ENCODE measurements around the gene LDHD.
"Not testable (repeated sequence)": the region's sequence is repeated elsewhere in the genome, so short reads cannot be mapped to it uniquely, and the experiment has no call there.

Gene LDHD

GRCh38 chr16:75099075-75099667 is 17.4 kb downstream of the LDHD start:
- DNase-seq (ENCODE audit: low spot score): no peak

GRCh38 chr16:75097941-75098901 is 18.4 kb downstream of the LDHD start:
- DNase-seq (ENCODE audit: low spot score): no peak

- no peak for DNase-seq (ENCODE audit: low spot score)
Observed at GRCh38 chr16:75097191-75097761, 19.3 kb downstream of the LDHD start.

GRCh38 chr16:75096656-75097055 is 19.9 kb downstream of the LDHD start:
- peak; percentile 40 for DNase-seq (ENCODE audit: low spot score)

- DNase-seq (ENCODE audit: low spot score): no peak
Observed at GRCh38 chr16:75095204-75095621, 21.4 kb downstream of the LDHD start.

GRCh38 chr16:75093598-75094540 is 22.7 kb downstream of the LDHD start:
- DNase-seq (ENCODE audit: low spot score): no peak

- DNase-seq (ENCODE audit: low spot score): no peak
Observed at GRCh38 chr16:75092777-75093176, 23.8 kb downstream of the LDHD start.

- DNase-seq (ENCODE audit: low spot score): not testable (repeated sequence)
Observed at GRCh38 chr16:75091619-75092018, 25.0 kb downstream of the LDHD start.

- DNase-seq (ENCODE audit: low spot score): not testable (repeated sequence)
Observed at GRCh38 chr16:75090899-75091298, 25.7 kb downstream of the LDHD start.

GRCh38 chr16:75089486-75090202 is 26.9 kb downstream of the LDHD start:
- DNase-seq (ENCODE audit: low spot score): no peak

- no peak for DNase-seq (ENCODE audit: low spot score)
Observed at GRCh38 chr16:75088934-75089333, 27.6 kb downstream of the LDHD start.

- DNase-seq (ENCODE audit: low spot score): no peak
Observed at GRCh38 chr16:75088216-75088615, 28.4 kb downstream of the LDHD start.

GRCh38 chr16:75087375-75087979 is 29.1 kb downstream of the LDHD start:
- DNase-seq (ENCODE audit: low spot score): no peak

- no peak for DNase-seq (ENCODE audit: low spot score)
Observed at GRCh38 chr16:75086688-75087374, 29.7 kb downstream of the LDHD start.

GRCh38 chr16:75086281-75086680 is 30.3 kb downstream of the LDHD start:
- peak; percentile 47 for DNase-seq (ENCODE audit: low spot score)

- DNase-seq (ENCODE audit: low spot score): no peak
Observed at GRCh38 chr16:75085556-75085955, 31.0 kb downstream of the LDHD start.

- DNase-seq (ENCODE audit: low spot score): no peak
Observed at GRCh38 chr16:75083813-75084212, 32.8 kb downstream of the LDHD start.

- no peak for DNase-seq (ENCODE audit: low spot score)
Observed at GRCh38 chr16:75081179-75081859, 35.3 kb downstream of the LDHD start.

GRCh38 chr16:75080205-75081029 is 36.2 kb downstream of the LDHD start:
- DNase-seq (ENCODE audit: low spot score): peak; percentile 58
